ENCODE measurements around the gene INHBB. TPM values are rescaled to one million over a fixed set of nuclear protein-coding genes. Genes with fewer than 3 reads are reported as not detected.

Gene INHBB
- total and polyA plus RNA-seq, 2 experiments from 2014 or later: 2.7 to 6.6 TPM

DNA sequence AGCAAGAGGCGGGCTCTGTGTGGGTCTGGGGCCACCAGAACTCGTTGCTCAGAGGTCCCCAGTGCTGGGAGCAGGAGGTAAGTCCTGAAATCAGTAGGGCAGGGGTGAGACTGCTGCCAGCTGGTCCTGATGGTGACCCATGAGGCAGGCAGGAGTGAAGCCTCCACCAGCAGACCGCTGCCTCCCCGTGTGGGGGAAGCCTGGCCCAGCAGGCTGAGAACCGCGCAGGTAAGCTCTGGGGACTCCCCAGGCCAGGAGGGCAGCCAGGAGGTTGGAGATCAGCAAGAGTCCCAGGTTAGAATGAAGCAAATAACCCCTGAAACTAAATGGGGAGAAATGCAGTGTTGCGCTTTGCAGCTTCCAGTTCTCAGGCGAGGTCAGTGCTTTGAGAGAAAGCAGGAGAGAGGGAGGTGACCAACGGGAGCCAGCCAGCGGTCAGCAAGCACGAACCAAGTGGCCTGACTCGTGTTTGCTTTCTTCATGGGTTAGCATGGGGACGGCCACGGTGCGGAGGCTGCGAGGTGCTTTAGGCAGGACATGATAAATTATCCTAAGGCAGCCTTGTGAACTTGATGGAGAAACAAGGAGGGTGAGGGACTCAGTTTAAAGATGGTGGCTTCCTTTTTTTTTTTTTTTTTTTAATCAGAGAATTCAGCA, 26.2 kb downstream of the INHBB start:
- Histone ChIP-seq H3K27ac (no peak overlapping the region), H4K20me1 (ENCODE audit: insufficient read depth, poor library complexity, severe bottlenecking) (no peaks in the 10 kb centered on the region), H3K9me3 (ENCODE audit: low read depth) (no peaks in the 10 kb centered on the region), H3K79me2 (no peaks in the 10 kb centered on the region), H3K36me3 (replicated peaks; ENCODE audit: insufficient read depth, low read depth) (no peaks in the 10 kb centered on the region), H3K4me2 (no peak overlapping the region), H3K4me1 (ENCODE audit: insufficient read depth) (no peaks in the 10 kb centered on the region), H3K4me3 (no peak overlapping the region), H2AFZ (no peak overlapping the region), H3K27me3 (no peaks in the 10 kb centered on the region), H3K9me2 (replicated peaks; ENCODE audit: insufficient read depth) (no peaks in the 10 kb centered on the region)
- TF ChIP-seq EZH2 (IDR thresholded peaks at IDR 0.05; ENCODE audit: borderline replicate concordance) (no peak), EZH2phosphoT487 (IDR thresholded peaks at IDR 0.05; ENCODE audit: low read depth, severe bottlenecking, unreplicated experiment) (no peak)
- TF ChIP-seq, protein P1, sequence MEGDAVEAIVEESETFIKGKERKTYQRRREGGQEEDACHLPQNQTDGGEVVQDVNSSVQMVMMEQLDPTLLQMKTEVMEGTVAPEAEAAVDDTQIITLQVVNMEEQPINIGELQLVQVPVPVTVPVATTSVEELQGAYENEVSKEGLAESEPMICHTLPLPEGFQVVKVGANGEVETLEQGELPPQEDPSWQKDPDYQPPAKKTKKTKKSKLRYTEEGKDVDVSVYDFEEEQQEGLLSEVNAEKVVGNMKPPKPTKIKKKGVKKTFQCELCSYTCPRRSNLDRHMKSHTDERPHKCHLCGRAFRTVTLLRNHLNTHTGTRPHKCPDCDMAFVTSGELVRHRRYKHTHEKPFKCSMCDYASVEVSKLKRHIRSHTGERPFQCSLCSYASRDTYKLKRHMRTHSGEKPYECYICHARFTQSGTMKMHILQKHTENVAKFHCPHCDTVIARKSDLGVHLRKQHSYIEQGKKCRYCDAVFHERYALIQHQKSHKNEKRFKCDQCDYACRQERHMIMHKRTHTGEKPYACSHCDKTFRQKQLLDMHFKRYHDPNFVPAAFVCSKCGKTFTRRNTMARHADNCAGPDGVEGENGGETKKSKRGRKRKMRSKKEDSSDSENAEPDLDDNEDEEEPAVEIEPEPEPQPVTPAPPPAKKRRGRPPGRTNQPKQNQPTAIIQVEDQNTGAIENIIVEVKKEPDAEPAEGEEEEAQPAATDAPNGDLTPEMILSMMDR (IDR thresholded peaks at IDR 0.05; ENCODE audit: poor library complexity): no peak
- 67% methylated on average over 16 of the region's 16 CpGs for WGBS (ENCODE audit: low lambda C conversion rate, missing lambda C conversion rate)
- no peak for DNase-seq (ENCODE audit: low spot score)

DNA sequence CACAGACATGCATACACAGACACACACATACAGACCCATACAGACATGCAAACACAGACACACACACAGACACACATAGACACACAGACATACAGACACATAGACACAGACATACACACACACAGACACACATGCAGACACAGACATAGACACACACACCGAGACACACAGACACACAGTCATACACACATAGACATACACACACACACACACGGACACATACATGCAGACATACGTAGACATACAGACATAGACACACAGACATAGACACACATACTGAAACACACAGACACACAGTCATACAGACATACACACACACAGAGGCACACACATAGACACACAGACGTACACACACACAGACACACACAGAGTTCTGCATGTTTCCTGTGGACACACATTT, 26.9 kb downstream of the INHBB start:
- DNase-seq (ENCODE audit: low spot score): no peak
- TF ChIP-seq, protein P1 (IDR thresholded peaks at IDR 0.05; ENCODE audit: poor library complexity): no peak
- no peak for TF ChIP-seq EZH2phosphoT487 (IDR thresholded peaks at IDR 0.05; ENCODE audit: low read depth, severe bottlenecking, unreplicated experiment)
- TF ChIP-seq EZH2 (IDR thresholded peaks at IDR 0.05; ENCODE audit: borderline replicate concordance): no peak
- no peaks in the 10 kb centered on the region for H3K9me2 ChIP-seq (replicated peaks; ENCODE audit: insufficient read depth)
- no peak overlapping the region for H3K4me2 ChIP-seq
- H3K27ac ChIP-seq: no peak overlapping the region
- no peaks in the 10 kb centered on the region for H3K27me3 ChIP-seq
- 93% methylated on average over 4 of the region's 4 CpGs for WGBS (ENCODE audit: low lambda C conversion rate, missing lambda C conversion rate)
- H3K36me3 ChIP-seq (replicated peaks; ENCODE audit: insufficient read depth, low read depth): no peaks in the 10 kb centered on the region
- no peak overlapping the region for H2AFZ ChIP-seq
- no peak overlapping the region for H3K4me3 ChIP-seq
- no peaks in the 10 kb centered on the region for H4K20me1 ChIP-seq (ENCODE audit: insufficient read depth, poor library complexity, severe bottlenecking)
- no peaks in the 10 kb centered on the region for H3K4me1 ChIP-seq (ENCODE audit: insufficient read depth)
- H3K9me3 ChIP-seq (ENCODE audit: low read depth): no peaks in the 10 kb centered on the region
- H3K79me2 ChIP-seq: no peaks in the 10 kb centered on the region

DNA sequence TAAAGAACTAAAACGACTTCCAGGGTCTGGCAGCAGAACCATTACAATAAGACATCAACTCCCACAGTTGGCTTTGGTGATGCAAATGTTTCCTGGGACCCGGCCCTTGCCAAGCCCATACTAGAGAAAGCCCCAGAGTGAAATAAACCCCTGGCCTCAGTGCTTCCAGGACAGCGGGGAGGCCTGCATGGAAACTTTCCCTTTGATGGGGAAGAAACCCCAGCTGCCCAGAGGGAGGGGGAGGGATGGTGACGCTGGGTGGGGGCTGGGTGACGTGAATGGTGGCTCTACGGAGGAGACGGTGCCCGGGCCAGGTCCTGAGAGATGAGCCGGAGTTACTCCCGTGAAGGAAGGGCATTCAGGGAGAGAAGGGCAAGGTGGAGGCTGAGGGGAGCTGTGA, 27.5 kb downstream of the INHBB start:
- no peaks in the 10 kb centered on the region for H4K20me1 ChIP-seq (ENCODE audit: insufficient read depth, poor library complexity, severe bottlenecking)
- no peaks in the 10 kb centered on the region for H3K9me2 ChIP-seq (replicated peaks; ENCODE audit: insufficient read depth)
- H3K27ac ChIP-seq: no peak overlapping the region
- no peak overlapping the region for H3K4me3 ChIP-seq
- no peak for TF ChIP-seq EZH2phosphoT487 (IDR thresholded peaks at IDR 0.05; ENCODE audit: low read depth, severe bottlenecking, unreplicated experiment)
- TF ChIP-seq, protein P1 (IDR thresholded peaks at IDR 0.05; ENCODE audit: poor library complexity): no peak
- no peak for TF ChIP-seq EZH2 (IDR thresholded peaks at IDR 0.05; ENCODE audit: borderline replicate concordance)
- DNase-seq (ENCODE audit: low spot score): no peak
- no peaks in the 10 kb centered on the region for H3K4me1 ChIP-seq (ENCODE audit: insufficient read depth)
- H3K79me2 ChIP-seq: no peaks in the 10 kb centered on the region
- 53% methylated on average over 8 of the region's 10 CpGs for WGBS (ENCODE audit: low lambda C conversion rate, missing lambda C conversion rate)
- no peaks in the 10 kb centered on the region for H3K27me3 ChIP-seq
- no peak overlapping the region for H2AFZ ChIP-seq
- H3K36me3 ChIP-seq (replicated peaks; ENCODE audit: insufficient read depth, low read depth): no peaks in the 10 kb centered on the region
- H3K9me3 ChIP-seq (ENCODE audit: low read depth): no peaks in the 10 kb centered on the region
- no peak overlapping the region for H3K4me2 ChIP-seq

Measured in hepatocyte (in vitro differentiated cells).